Neural cell (in vitro differentiated cells): ENCODE data around the gene ENHO. TPM values are rescaled to one million over a fixed set of nuclear protein-coding genes. Genes with fewer than 3 reads are reported as not detected.
A peak's percentile ranks its signal among the peaks of the same experiment; 100 is the strongest.

ENCODE experiments used
- H2AFZ ChIP-seq: fragments of 200-600, 300-800 bp; sonication (generic), shearing (Covaris generic); 2 replicates; pipeline ENCODE4 v1.6.0; 2014; ENCODE audit warnings: low read depth, mild to moderate bottlenecking, antibody characterized with exemption, low read length, moderate library complexity
- H3F3A ChIP-seq: fragments of 200-600 bp; shearing (Covaris generic); 2 replicates; pipeline ENCODE4 v1.6.1; 2016; ENCODE audit warnings: mild to moderate bottlenecking, moderate library complexity, mixed read lengths, antibody characterized with exemption, low read length; ENCODE audit not compliant: insufficient read depth, poor library complexity, severe bottlenecking
- H3K27ac ChIP-seq: fragments of 200-600, 300-800 bp; sonication (generic), shearing (Covaris generic); 2 replicates; pipeline ENCODE4 v1.5.1; 2014; ENCODE audit warnings: mild to moderate bottlenecking, low read length, moderate library complexity
- H3K27me3 ChIP-seq: fragments of 300-800, 200-600 bp; sonication (generic), shearing (Covaris generic); 2 replicates; pipeline ENCODE4 v1.6.0; 2014; ENCODE audit warnings: mild to moderate bottlenecking, low read depth, low read length, moderate library complexity; ENCODE audit not compliant: insufficient read depth
- H3K36me3 ChIP-seq: fragments of 300-800, 200-600 bp; sonication (generic), shearing (Covaris generic); 2 replicates; pipeline ENCODE4 v1.5.1; 2014; ENCODE audit warnings: mild to moderate bottlenecking, antibody characterized with exemption, low read length, moderate library complexity; ENCODE audit not compliant: insufficient read depth
- H3K4me2 ChIP-seq: fragments of 300-800, 200-600 bp; sonication (generic), shearing (Covaris generic); 2 replicates; pipeline ENCODE4 v1.6.0; 2014; ENCODE audit warnings: mild to moderate bottlenecking, low read length
- H3K4me3 ChIP-seq: fragments of 300-800, 200-600 bp; sonication (generic), shearing (Covaris generic); 2 replicates; pipeline ENCODE4 v1.5.1; 2014; ENCODE audit warnings: mild to moderate bottlenecking, low read length, moderate library complexity
- H3K79me2 ChIP-seq: fragments of 200-600 bp; shearing (Covaris generic); replicated peaks from 2 replicates; pipeline ENCODE4 v1.6.0; 2014; ENCODE audit warnings: mild to moderate bottlenecking, low read length, moderate library complexity; ENCODE audit not compliant: insufficient read depth
- H3K9ac ChIP-seq: fragments of 300-800, 200-600 bp; sonication (generic), shearing (Covaris generic); 2 replicates; pipeline ENCODE4 v1.6.1; 2016; ENCODE audit warnings: mild to moderate bottlenecking, low read length, mixed read lengths
- H3K9me2 ChIP-seq: fragments of 200-600 bp; shearing (Covaris generic); 2 replicates; pipeline ENCODE4 v1.6.1; 2016; ENCODE audit warnings: mild to moderate bottlenecking, low read length, mixed read lengths; ENCODE audit not compliant: insufficient read depth
- H3K9me3 ChIP-seq: fragments of 200-600, 300-800 bp; sonication (generic), shearing (Covaris generic); 2 replicates; pipeline ENCODE4 v1.6.1; 2016; ENCODE audit warnings: mild to moderate bottlenecking, mixed run types, low read length, moderate library complexity, mixed read lengths
- H4K20me1 ChIP-seq: fragments of 200-600 bp; shearing (Covaris generic); 2 replicates; pipeline ENCODE4 v1.6.1; 2016; ENCODE audit warnings: mild to moderate bottlenecking, mixed run types; ENCODE audit not compliant: insufficient read depth
- EP300 ChIP-seq: fragments of 450-650 bp; conservative IDR thresholded peaks from 2 replicates; pipeline ENCODE4 v1.6.1; 2014; ENCODE audit warnings: antibody characterized with exemption, mild to moderate bottlenecking, moderate library complexity; ENCODE audit not compliant: poor library complexity, severe bottlenecking
- EZH2 ChIP-seq: fragments of 200-600, 300-800 bp; shearing (Covaris generic), sonication (generic); IDR thresholded peaks from 2 replicates; pipeline ENCODE4 v1.6.1; 2014; ENCODE audit warnings: antibody characterized with exemption, low read length, borderline replicate concordance, mild to moderate bottlenecking; ENCODE audit not compliant: insufficient read depth, poor library complexity, severe bottlenecking
- MXI1 ChIP-seq: fragments of 450-650 bp; conservative IDR thresholded peaks from 2 replicates; pipeline ENCODE4 v1.6.1; 2014; ENCODE audit warnings: antibody characterized with exemption, mild to moderate bottlenecking; ENCODE audit not compliant: poor library complexity, severe bottlenecking
- POLR2AphosphoS5 ChIP-seq: IDR thresholded peaks from 2 replicates; pipeline ENCODE4 v1.6.1; 2012
- RAD21 ChIP-seq: fragments of 450-650 bp; conservative IDR thresholded peaks from 2 replicates; pipeline ENCODE4 v1.6.1; 2014; ENCODE audit warnings: antibody characterized with exemption, mild to moderate bottlenecking, moderate library complexity
- SMC3 ChIP-seq: fragments of 450-650 bp; conservative IDR thresholded peaks from 2 replicates; pipeline ENCODE4 v1.6.1; 2014; ENCODE audit warnings: antibody characterized with exemption, mild to moderate bottlenecking, moderate library complexity; ENCODE audit not compliant: poor library complexity
- TAF1 ChIP-seq: IDR thresholded peaks from 2 replicates; pipeline ENCODE4 v1.6.1; 2012; ENCODE audit warnings: low read depth
- polyA plus RNA-seq: library from polyadenylated mRNA; depleted of rRNA; stranded (reverse); fragments of >200 nt; gene quantifications from 2 replicates; pipeline ENCODE4 v1.2.3, GENCODE V29; 2014
- TF ChIP-seq, protein P1 (sequence below): IDR thresholded peaks from 2 replicates; pipeline ENCODE4 v1.6.1; 2012; ENCODE audit warnings: borderline replicate concordance
- TF ChIP-seq, protein P2 (sequence below): fragments of 450-650 bp; IDR thresholded peaks from 2 replicates; pipeline ENCODE4 v1.5.1; 2014; ENCODE audit warnings: antibody characterized with exemption, mild to moderate bottlenecking, moderate library complexity; ENCODE audit not compliant: poor library complexity, severe bottlenecking

Gene ENHO
- polyA plus RNA-seq, 1 donor from 2014 or later: 172 TPM

DNA sequence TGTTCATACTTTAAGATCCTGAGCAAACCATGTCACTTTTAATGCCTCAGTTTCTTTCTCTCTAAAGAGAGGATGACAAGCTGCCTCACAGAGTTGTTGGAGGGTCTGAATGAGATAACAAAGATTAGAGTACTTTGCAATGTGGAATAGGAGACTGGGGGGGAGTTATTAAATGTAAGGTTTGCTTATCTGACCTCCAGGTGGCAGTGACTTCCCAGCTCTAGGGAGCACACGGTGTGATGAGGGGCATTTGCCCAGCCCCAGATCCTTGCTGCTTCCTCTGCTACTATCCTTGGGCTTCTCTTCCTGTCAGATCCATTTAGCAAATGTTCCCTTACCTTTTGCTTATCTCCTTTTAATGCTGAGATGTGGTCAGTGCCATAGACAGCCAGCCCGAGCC, 30.7 kb downstream of the ENHO start:
- Histone ChIP-seq H3K4me3 (no peak overlapping the region), H3K9me3 (no peaks in the 10 kb centered on the region), H2AFZ (no peak overlapping the region), H3K9me2 (no peaks in the 10 kb centered on the region), H3K27ac (no peak overlapping the region), H3K36me3 (no peaks in the 10 kb centered on the region), H3K79me2 (no peaks in the 10 kb centered on the region), H3K27me3 (no peaks in the 10 kb centered on the region), H3K9ac (no peak overlapping the region), H4K20me1 (no peaks in the 10 kb centered on the region), H3K4me2 (no peak overlapping the region), H3F3A (no peaks in the 10 kb centered on the region)
- TF ChIP-seq MXI1 (no peak), TAF1 (no peak), EZH2 (no peak), RAD21 (peak; percentile 45), POLR2AphosphoS5 (no peak), EP300 (no peak), SMC3 (peak; percentile 47)
- TF ChIP-seq, protein P1, sequence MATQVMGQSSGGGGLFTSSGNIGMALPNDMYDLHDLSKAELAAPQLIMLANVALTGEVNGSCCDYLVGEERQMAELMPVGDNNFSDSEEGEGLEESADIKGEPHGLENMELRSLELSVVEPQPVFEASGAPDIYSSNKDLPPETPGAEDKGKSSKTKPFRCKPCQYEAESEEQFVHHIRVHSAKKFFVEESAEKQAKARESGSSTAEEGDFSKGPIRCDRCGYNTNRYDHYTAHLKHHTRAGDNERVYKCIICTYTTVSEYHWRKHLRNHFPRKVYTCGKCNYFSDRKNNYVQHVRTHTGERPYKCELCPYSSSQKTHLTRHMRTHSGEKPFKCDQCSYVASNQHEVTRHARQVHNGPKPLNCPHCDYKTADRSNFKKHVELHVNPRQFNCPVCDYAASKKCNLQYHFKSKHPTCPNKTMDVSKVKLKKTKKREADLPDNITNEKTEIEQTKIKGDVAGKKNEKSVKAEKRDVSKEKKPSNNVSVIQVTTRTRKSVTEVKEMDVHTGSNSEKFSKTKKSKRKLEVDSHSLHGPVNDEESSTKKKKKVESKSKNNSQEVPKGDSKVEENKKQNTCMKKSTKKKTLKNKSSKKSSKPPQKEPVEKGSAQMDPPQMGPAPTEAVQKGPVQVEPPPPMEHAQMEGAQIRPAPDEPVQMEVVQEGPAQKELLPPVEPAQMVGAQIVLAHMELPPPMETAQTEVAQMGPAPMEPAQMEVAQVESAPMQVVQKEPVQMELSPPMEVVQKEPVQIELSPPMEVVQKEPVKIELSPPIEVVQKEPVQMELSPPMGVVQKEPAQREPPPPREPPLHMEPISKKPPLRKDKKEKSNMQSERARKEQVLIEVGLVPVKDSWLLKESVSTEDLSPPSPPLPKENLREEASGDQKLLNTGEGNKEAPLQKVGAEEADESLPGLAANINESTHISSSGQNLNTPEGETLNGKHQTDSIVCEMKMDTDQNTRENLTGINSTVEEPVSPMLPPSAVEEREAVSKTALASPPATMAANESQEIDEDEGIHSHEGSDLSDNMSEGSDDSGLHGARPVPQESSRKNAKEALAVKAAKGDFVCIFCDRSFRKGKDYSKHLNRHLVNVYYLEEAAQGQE: no peak
- TF ChIP-seq, protein P2, sequence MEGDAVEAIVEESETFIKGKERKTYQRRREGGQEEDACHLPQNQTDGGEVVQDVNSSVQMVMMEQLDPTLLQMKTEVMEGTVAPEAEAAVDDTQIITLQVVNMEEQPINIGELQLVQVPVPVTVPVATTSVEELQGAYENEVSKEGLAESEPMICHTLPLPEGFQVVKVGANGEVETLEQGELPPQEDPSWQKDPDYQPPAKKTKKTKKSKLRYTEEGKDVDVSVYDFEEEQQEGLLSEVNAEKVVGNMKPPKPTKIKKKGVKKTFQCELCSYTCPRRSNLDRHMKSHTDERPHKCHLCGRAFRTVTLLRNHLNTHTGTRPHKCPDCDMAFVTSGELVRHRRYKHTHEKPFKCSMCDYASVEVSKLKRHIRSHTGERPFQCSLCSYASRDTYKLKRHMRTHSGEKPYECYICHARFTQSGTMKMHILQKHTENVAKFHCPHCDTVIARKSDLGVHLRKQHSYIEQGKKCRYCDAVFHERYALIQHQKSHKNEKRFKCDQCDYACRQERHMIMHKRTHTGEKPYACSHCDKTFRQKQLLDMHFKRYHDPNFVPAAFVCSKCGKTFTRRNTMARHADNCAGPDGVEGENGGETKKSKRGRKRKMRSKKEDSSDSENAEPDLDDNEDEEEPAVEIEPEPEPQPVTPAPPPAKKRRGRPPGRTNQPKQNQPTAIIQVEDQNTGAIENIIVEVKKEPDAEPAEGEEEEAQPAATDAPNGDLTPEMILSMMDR: peak; percentile 45

DNA sequence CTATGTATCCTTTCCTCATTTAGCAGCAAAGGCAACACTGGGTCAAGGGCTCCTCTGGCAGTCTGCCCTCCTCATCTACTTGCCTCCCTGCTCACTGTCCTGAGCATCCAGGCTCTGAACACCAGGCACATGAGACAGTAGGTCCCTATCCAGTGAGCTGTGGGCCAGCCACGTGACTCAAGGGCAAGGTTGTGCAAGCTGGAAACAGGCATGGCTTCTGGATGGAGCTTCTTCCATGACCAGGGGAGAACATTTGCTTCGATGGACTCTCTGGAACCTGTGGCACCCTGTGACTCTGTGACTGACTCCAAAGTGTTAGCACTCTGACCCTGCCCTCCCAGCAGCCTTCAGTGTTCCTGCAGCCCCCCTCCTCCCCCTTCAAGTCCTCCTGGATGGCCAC, 31.2 kb downstream of the ENHO start:
- Histone ChIP-seq H3K36me3 (no peaks in the 10 kb centered on the region), H3K4me2 (no peak overlapping the region)

DNA sequence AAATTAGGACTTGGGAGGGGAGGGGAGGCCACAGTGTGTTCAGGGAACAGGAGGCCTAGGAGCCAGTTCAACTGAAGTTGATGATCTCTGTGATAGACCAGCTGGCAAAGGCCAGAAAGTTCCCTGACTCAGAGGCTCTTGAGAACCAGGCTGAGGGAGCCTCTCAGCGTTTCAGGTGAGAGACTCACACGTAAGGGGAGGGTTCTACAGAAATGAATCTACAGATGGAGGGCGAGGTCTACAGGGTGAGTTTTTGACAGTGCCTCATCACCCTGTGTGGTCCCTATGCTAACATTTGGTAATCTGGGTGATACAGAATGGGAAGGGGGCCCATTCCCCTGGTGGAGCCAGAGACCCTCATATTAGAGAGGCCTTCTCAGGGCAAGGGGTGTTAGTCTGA, 32.0 kb downstream of the ENHO start:
- H4K20me1 ChIP-seq: no peaks in the 10 kb centered on the region
- no peak overlapping the region for H3K27ac ChIP-seq
- no peak overlapping the region for H3K4me2 ChIP-seq
- H2AFZ ChIP-seq: no peak overlapping the region
- H3K9me3 ChIP-seq: no peaks in the 10 kb centered on the region
- H3K9me2 ChIP-seq: no peaks in the 10 kb centered on the region
- H3K36me3 ChIP-seq: no peaks in the 10 kb centered on the region
- H3K27me3 ChIP-seq: no peaks in the 10 kb centered on the region
- TF ChIP-seq RAD21 (no peak), SMC3 (no peak), MXI1 (no peak), EP300 (no peak), POLR2AphosphoS5 (no peak), EZH2 (no peak), TAF1 (no peak)
- TF ChIP-seq, protein P2: no peak
- TF ChIP-seq, protein P1: no peak
- H3K9ac ChIP-seq: no peak overlapping the region
- no peaks in the 10 kb centered on the region for H3K79me2 ChIP-seq
- H3F3A ChIP-seq: no peaks in the 10 kb centered on the region
- H3K4me3 ChIP-seq: no peak overlapping the region

More for the DNA sequence above, 31.2 kb downstream of the ENHO start:
- no peak for TF ChIP-seq EZH2
- no peak for TF ChIP-seq EP300
- H3K4me3 ChIP-seq: no peak overlapping the region
- no peaks in the 10 kb centered on the region for H3K9me3 ChIP-seq
- H4K20me1 ChIP-seq: no peaks in the 10 kb centered on the region
- H3K79me2 ChIP-seq: no peaks in the 10 kb centered on the region
- H2AFZ ChIP-seq: no peak overlapping the region
- H3K27ac ChIP-seq: no peak overlapping the region
- H3F3A ChIP-seq: no peaks in the 10 kb centered on the region
- H3K27me3 ChIP-seq: no peaks in the 10 kb centered on the region
- H3K9me2 ChIP-seq: no peaks in the 10 kb centered on the region
- no peak overlapping the region for H3K9ac ChIP-seq
